ENCODE results near the gene PRSS38.

- no peak for TF ChIP-seq CTCF (IDR thresholded peaks at IDR 0.05)
- no peak for TF ChIP-seq POLR2A (IDR thresholded peaks at IDR 0.05)
- no peak for TF ChIP-seq POLR2AphosphoS5 (IDR thresholded peaks at IDR 0.05)
- no peak for TF ChIP-seq EP300 (IDR thresholded peaks at IDR 0.05)
Measured at GRCh38 chr1:227792216-227793078, 23.0 kb upstream of the PRSS38 start.
